ENCODE results near the gene KIF1A. TPM values are rescaled to one million over a fixed set of nuclear protein-coding genes. Genes with fewer than 3 reads are reported as not detected.
"Not testable (repeated sequence)": the region's sequence is repeated elsewhere in the genome, so short reads cannot be mapped to it uniquely, and the experiment has no call there.

The KIF1A gene
- total RNA-seq, 6 experiments from 2014 or later = not detected

DNA sequence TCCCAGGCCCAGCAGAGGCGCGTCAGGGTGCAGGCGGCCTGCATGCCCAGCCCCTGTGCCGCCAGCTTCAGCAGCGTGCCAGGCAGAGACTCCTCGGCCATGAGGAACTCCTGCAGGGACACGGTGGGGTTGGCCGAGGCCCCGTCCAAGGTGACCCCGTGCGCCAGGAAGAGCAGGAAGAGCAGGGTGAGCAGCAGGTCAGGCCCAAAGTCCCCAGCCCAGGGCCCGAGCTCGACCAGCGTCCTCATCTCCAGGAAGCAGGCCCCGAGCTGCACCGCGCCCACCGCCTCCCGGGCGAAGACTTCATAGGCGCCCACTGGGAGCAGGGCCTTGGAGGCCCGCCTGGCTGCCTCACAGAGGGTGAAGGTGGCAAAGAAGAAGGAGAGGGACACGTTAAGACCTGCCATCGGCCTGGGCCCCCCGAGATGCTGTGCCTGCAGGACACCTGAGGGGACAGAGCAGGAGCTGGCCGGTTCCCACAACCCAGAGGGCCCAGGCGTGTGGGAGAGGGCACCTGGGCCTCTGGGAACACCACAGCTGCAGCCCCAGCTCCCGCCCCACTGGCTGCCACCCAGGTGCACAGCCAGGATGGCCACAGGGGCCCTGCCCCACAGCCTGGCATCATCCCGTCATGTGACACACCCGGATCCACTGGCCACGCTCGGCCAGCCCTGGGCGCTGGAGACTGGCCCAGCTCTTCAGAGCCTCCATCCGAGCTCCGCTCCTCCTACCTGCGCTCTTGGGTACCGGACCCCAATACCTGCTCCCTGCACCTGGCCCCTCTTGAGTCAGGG is 137.4 kb downstream of the KIF1A start, which contains the start of gene AQP12B:
Gene AQP12B (minus strand): TSS at position 455 of the 794 bp plus-strand sequence. CDS start 48 bp downstream, at position 407.
- DNase-seq; H3K4me3 Mint-ChIP-seq; H3K4me1 Mint-ChIP-seq (ENCODE audit: low read depth); H3K9me3 Mint-ChIP-seq; H3K27ac Mint-ChIP-seq; H3K36me3 Mint-ChIP-seq (ENCODE audit: low read depth): not testable (repeated sequence)
- peaks cover 19% of the 10 kb centered on the region for H3K27me3 Mint-ChIP-seq (ENCODE audit: insufficient read depth)

DNA sequence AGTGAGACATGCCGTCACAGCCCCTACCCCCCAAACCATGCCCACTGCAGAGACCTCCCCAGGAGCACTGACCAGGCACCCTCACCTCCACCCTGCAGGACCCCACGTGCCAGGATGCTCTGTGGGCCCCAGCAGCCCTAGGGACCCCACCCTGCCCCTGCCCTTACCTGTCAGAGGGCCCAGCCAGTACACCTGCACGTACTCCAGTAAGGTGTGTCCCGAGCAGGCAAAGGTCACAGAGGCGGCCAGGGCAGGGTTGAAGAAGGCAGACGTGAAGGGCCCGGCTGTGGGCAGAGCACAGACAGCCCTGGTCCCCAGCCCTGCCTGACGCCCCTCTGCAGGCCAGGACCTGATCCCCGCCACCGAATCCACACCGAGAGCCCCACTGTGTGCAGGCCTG is 139.8 kb downstream of the KIF1A start:
- H3K9me3 Mint-ChIP-seq; DNase-seq; H3K4me1 Mint-ChIP-seq (ENCODE audit: low read depth); H3K36me3 Mint-ChIP-seq (ENCODE audit: low read depth); H3K4me3 Mint-ChIP-seq; H3K27ac Mint-ChIP-seq; H3K27me3 Mint-ChIP-seq (ENCODE audit: insufficient read depth): not testable (repeated sequence)

DNA sequence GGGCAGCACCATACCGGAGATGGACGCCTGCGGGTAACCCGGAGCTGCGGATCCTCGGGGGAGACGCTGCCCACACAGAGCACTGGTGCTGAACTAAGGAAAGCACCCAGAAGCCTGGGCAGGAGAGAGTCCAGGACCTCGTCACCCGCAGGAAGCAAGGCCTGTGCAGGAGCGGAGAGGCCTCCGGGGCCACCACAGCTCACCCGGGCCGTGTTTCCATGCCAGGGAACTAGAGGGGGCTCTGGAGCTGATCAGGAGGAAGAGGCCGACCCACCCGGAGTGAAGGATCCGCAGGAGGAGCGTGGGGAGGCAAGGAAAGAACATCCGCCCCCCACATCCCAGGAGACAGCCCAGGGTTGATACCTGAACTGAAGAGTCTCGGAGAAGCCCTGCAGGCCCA is 141.1 kb downstream of the KIF1A start:
- not testable (repeated sequence) for H3K27ac Mint-ChIP-seq; H3K4me1 Mint-ChIP-seq (ENCODE audit: low read depth); H3K9me3 Mint-ChIP-seq; H3K27me3 Mint-ChIP-seq (ENCODE audit: insufficient read depth); H3K36me3 Mint-ChIP-seq (ENCODE audit: low read depth); DNase-seq; H3K4me3 Mint-ChIP-seq

GRCh38 chr2:240678043-240678442 is 142.0 kb downstream of the KIF1A start:
- H3K27me3 Mint-ChIP-seq (ENCODE audit: insufficient read depth); H3K4me1 Mint-ChIP-seq (ENCODE audit: low read depth); H3K4me3 Mint-ChIP-seq; H3K36me3 Mint-ChIP-seq (ENCODE audit: low read depth); H3K27ac Mint-ChIP-seq; DNase-seq; H3K9me3 Mint-ChIP-seq: not testable (repeated sequence)

- not testable (repeated sequence) for H3K27ac Mint-ChIP-seq
Observed at GRCh38 chr2:240675345-240675744, 144.7 kb downstream of the KIF1A start.

GRCh38 chr2:240674461-240675184 is 145.4 kb downstream of the KIF1A start:
- not testable (repeated sequence) for H3K4me3 Mint-ChIP-seq; H3K36me3 Mint-ChIP-seq (ENCODE audit: low read depth); H3K9me3 Mint-ChIP-seq

More at GRCh38 chr2:240675345-240675744, 144.7 kb downstream of the KIF1A start:
- H3K4me1 Mint-ChIP-seq (ENCODE audit: low read depth); DNase-seq; H3K4me3 Mint-ChIP-seq; H3K36me3 Mint-ChIP-seq (ENCODE audit: low read depth); H3K9me3 Mint-ChIP-seq: not testable (repeated sequence)
- H3K27me3 Mint-ChIP-seq (ENCODE audit: insufficient read depth) = peaks cover 20% of the 10 kb centered on the region

DNA sequence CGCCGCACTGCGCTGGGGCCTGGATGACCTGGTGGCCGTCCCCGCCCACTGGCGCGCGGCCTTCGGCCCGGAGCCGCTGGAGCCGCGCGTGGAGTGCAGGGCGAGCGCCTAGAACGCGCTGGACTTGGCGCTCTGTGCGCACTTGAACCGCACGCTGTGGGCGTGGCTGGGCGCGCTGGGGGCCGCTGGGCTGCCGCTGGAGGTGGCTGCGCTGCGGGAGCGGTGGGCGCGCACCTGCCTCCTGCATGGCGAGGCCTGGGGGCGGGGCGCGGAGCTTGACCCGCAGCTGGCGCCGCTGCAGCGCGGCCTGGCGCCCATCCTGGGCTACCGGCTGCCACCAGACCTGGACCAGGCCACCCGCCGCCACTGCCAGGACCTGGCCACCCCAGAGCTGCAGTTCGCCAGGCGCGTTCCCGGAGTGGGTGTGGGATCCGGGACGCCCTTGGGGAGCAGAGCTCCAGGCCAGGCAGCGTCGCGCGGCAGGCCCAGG is 147.3 kb downstream of the KIF1A start:
- Mint-ChIP-seq H3K36me3 (ENCODE audit: low read depth) (no peaks in the 10 kb centered on the region), H3K27ac (no peak overlapping the region), H3K4me3 (no peak overlapping the region), H3K9me3 (no peaks in the 10 kb centered on the region), H3K4me1 (ENCODE audit: low read depth) (no peaks in the 10 kb centered on the region), H3K27me3 (ENCODE audit: insufficient read depth) (peaks cover 39% of the 10 kb centered on the region)
- no peak for DNase-seq
- TF ChIP-seq, protein P1, sequence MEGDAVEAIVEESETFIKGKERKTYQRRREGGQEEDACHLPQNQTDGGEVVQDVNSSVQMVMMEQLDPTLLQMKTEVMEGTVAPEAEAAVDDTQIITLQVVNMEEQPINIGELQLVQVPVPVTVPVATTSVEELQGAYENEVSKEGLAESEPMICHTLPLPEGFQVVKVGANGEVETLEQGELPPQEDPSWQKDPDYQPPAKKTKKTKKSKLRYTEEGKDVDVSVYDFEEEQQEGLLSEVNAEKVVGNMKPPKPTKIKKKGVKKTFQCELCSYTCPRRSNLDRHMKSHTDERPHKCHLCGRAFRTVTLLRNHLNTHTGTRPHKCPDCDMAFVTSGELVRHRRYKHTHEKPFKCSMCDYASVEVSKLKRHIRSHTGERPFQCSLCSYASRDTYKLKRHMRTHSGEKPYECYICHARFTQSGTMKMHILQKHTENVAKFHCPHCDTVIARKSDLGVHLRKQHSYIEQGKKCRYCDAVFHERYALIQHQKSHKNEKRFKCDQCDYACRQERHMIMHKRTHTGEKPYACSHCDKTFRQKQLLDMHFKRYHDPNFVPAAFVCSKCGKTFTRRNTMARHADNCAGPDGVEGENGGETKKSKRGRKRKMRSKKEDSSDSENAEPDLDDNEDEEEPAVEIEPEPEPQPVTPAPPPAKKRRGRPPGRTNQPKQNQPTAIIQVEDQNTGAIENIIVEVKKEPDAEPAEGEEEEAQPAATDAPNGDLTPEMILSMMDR (IDR thresholded peaks at IDR 0.05) = no peak

More at GRCh38 chr2:240674461-240675184, 145.4 kb downstream of the KIF1A start:
- not testable (repeated sequence) for H3K27ac Mint-ChIP-seq; H3K4me1 Mint-ChIP-seq (ENCODE audit: low read depth); DNase-seq
- H3K27me3 Mint-ChIP-seq (ENCODE audit: insufficient read depth) = peaks cover 26% of the 10 kb centered on the region

DNA sequence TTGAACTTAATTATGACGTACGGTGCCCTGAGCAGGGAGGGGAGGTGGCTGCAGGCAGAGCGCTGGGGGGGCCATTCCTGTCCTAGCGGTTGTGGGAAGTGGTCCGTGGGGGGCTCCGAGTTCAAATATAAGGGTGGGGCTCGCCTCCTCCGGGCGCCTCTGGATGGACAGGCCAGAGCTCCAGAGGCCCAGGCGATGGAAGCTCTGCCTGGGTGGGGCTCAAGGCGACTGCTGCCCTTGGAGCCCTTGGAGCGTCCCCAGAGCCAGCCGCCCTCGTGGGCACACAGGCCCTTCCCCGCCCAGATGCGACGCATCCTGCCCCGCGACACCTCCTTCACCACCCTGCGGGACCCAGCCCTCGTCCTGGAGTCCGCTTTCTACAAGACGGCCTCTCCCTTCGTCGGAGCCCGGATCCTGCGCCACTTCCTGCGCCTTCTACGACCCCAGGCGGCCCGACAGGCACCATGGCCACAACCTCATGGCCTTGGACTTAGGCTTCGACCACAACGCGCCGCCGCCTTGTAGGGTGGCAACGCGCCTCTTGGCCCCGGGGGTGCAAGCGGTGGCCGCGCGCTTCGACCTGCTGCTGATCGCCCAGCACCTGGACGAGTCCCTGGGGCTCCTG is 147.8 kb downstream of the KIF1A start:
- H3K36me3 Mint-ChIP-seq (ENCODE audit: low read depth) = no peaks in the 10 kb centered on the region
- no peaks in the 10 kb centered on the region for H3K9me3 Mint-ChIP-seq
- H3K4me1 Mint-ChIP-seq (ENCODE audit: low read depth) = no peaks in the 10 kb centered on the region
- no peak overlapping the region for H3K4me3 Mint-ChIP-seq
- peaks cover 43% of the 10 kb centered on the region for H3K27me3 Mint-ChIP-seq (ENCODE audit: insufficient read depth)
- DNase-seq = no peak
- TF ChIP-seq, protein P1 (IDR thresholded peaks at IDR 0.05) = no peak
- H3K27ac Mint-ChIP-seq = no peak overlapping the region
